HL-60 (cell line): ENCODE results near the gene ZNF618.

Experiments used
- DNase-seq, 2 experiments: peaks; one replicate each; pipeline ENCODE4 v3.0.0-alpha.2; 2010 to 2020; ENCODE audit warnings: low read depth in 1 of 2, low spot score in 1 of 2
- H3K27ac ChIP-seq: fragments of 250-450 bp; sonication (Bioruptor Pico); replicated peaks from 2 replicates; pipeline ENCODE4 v1.5.1; 2020; ENCODE audit warnings: mild to moderate bottlenecking, moderate library complexity
- H3K27me3 ChIP-seq: fragments of 250-450 bp; sonication (Bioruptor Pico); 2 replicates; pipeline ENCODE4 v1.5.1; 2021; ENCODE audit warnings: mild to moderate bottlenecking, moderate library complexity; ENCODE audit not compliant: insufficient read depth, poor library complexity, severe bottlenecking
- H3K4me3 ChIP-seq: replicated peaks from 2 replicates; pipeline ENCODE4 v1.5.1; 2011; ENCODE audit warnings: mild to moderate bottlenecking, control low read depth, low read length; ENCODE audit not compliant: insufficient read depth
- GABPA ChIP-seq: IDR thresholded peaks from 2 replicates; pipeline ENCODE4 v1.6.1; 2012; ENCODE audit warnings: low read depth
- POLR2AphosphoS5 ChIP-seq: IDR thresholded peaks from 2 replicates; pipeline ENCODE4 v1.6.1; 2012; ENCODE audit warnings: low read depth
- SPI1 ChIP-seq: IDR thresholded peaks from 2 replicates; pipeline ENCODE4 v1.6.1; 2012; ENCODE audit warnings: low read depth, mild to moderate bottlenecking, borderline replicate concordance
- TF ChIP-seq, protein P1 (sequence below): IDR thresholded peaks from one replicate; pipeline ENCODE4 v1.5.1; 2011; ENCODE audit warnings: low read length, control low read depth, inconsistent platforms; ENCODE audit not compliant: insufficient read depth
- TF ChIP-seq, protein P2 (sequence below): IDR thresholded peaks from 2 replicates; pipeline ENCODE4 v1.6.1; 2012; ENCODE audit warnings: low read depth; ENCODE audit not compliant: insufficient replicate concordance

The ZNF618 gene

DNA sequence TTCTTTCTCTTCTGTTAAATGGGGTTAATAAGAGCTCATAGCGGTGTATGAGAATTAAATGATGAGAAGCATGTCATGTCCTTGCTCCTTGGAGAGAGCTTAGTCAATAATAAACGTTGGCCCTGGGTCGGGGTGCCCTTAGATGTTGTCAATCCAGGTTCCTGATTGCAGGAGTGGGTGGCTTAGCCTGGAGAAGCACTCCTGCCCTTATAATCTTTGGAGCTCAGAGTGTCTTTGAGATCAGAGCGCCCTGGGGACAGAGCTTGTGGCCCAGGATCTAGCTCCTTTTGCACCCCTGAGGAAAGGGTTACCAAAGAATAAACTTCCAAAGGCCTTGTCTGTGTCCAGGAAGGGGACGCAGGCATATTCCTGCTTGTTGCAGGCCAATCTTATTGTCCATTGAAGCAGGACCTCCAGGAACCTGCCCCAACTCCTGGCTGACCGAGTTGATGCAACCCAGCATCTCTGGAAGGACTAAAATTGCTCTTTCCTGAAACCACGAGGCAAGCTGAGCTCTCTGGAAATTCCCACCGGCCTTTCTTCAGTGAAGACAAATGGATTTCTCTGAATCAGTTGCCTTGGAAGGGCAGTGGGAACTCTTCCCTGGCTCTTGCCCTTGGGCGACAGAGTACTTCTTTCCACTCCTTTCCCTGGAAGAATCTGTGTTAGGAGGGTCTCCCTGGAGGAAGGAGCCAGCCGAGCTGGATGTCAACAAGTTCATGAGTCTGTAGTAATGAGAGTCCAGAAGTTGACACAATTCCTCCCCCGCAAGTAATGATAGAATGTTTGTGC is 208.4 kb downstream of the ZNF618 start:
- Histone ChIP-seq H3K27me3 (no peaks in the 10 kb centered on the region), H3K27ac (no peak overlapping the region), H3K4me3 (no peak overlapping the region)
- TF ChIP-seq SPI1, result no peak
- TF ChIP-seq, protein P1, sequence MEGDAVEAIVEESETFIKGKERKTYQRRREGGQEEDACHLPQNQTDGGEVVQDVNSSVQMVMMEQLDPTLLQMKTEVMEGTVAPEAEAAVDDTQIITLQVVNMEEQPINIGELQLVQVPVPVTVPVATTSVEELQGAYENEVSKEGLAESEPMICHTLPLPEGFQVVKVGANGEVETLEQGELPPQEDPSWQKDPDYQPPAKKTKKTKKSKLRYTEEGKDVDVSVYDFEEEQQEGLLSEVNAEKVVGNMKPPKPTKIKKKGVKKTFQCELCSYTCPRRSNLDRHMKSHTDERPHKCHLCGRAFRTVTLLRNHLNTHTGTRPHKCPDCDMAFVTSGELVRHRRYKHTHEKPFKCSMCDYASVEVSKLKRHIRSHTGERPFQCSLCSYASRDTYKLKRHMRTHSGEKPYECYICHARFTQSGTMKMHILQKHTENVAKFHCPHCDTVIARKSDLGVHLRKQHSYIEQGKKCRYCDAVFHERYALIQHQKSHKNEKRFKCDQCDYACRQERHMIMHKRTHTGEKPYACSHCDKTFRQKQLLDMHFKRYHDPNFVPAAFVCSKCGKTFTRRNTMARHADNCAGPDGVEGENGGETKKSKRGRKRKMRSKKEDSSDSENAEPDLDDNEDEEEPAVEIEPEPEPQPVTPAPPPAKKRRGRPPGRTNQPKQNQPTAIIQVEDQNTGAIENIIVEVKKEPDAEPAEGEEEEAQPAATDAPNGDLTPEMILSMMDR, result no peak
- TF ChIP-seq, protein P2, sequence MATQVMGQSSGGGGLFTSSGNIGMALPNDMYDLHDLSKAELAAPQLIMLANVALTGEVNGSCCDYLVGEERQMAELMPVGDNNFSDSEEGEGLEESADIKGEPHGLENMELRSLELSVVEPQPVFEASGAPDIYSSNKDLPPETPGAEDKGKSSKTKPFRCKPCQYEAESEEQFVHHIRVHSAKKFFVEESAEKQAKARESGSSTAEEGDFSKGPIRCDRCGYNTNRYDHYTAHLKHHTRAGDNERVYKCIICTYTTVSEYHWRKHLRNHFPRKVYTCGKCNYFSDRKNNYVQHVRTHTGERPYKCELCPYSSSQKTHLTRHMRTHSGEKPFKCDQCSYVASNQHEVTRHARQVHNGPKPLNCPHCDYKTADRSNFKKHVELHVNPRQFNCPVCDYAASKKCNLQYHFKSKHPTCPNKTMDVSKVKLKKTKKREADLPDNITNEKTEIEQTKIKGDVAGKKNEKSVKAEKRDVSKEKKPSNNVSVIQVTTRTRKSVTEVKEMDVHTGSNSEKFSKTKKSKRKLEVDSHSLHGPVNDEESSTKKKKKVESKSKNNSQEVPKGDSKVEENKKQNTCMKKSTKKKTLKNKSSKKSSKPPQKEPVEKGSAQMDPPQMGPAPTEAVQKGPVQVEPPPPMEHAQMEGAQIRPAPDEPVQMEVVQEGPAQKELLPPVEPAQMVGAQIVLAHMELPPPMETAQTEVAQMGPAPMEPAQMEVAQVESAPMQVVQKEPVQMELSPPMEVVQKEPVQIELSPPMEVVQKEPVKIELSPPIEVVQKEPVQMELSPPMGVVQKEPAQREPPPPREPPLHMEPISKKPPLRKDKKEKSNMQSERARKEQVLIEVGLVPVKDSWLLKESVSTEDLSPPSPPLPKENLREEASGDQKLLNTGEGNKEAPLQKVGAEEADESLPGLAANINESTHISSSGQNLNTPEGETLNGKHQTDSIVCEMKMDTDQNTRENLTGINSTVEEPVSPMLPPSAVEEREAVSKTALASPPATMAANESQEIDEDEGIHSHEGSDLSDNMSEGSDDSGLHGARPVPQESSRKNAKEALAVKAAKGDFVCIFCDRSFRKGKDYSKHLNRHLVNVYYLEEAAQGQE, result no peak
- no peak for TF ChIP-seq POLR2AphosphoS5
- TF ChIP-seq GABPA, result no peak
- DNase-seq, result no peak

DNA sequence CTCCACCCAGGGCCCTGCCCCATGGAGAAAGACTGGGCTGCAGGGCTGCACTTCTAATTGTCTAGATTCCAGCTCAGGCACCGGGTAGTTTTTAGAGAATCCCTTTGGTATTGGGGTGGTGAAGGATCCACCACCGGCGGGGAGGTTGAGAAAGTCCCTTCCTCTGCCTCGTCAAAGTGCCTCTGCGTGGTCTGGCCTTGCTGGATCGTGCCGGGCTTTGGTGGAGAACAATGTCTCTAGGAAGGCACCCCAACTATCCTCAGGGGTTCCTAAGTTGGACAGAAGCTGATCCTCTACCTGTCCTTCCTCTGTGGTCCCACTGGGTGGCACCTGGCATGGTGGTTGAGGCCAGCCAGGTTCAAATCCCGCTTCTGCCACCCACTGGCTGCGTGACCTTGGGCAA is 209.3 kb downstream of the ZNF618 start:
- no peak overlapping the region for H3K4me3 ChIP-seq
- DNase-seq, result no peak
- TF ChIP-seq, protein P1, result no peak
- TF ChIP-seq SPI1, result no peak
- no peak for TF ChIP-seq GABPA
- TF ChIP-seq, protein P2, result no peak
- TF ChIP-seq POLR2AphosphoS5, result no peak
- no peaks in the 10 kb centered on the region for H3K27me3 ChIP-seq
- H3K27ac ChIP-seq, result no peak overlapping the region

DNA sequence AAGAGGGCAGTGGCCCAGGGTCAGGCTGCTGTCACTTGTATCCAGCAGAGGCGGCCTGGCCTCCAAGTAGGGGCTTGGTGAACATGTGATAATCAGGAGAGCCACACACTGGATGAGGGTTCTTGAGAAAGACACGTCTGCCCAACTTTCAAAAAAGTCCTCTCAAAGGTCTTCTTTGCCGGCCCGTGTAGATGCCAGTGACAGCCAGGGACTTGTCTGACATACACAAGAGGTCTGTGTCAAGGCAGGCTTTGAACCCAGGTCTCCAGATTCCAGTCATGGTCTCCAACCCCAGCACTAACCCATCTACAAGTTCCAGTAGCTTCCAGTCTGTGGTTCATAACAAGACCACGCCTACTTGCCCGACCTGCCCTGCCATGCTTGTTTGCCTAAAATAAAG is 209.9 kb downstream of the ZNF618 start:
- Histone ChIP-seq H3K27me3 (no peaks in the 10 kb centered on the region), H3K27ac (no peak overlapping the region), H3K4me3 (no peak overlapping the region)
- DNase-seq, result no peak
- TF ChIP-seq, protein P1, result no peak
- TF ChIP-seq POLR2AphosphoS5 (no peak), GABPA (no peak), SPI1 (no peak)
- TF ChIP-seq, protein P2, result no peak
